K562 (cell line): Measurements from ENCODE around the gene H2AZ2. TPM values are rescaled to one million over a fixed set of nuclear protein-coding genes. Genes with fewer than 3 reads are reported as not detected.

Source experiments
- ATF6 ChIP-seq: sonication (generic); formaldehyde crosslinking; IDR thresholded peaks from 2 replicates; pipeline ENCODE4 v1.4.0; 2020; ENCODE audit warnings: mild to moderate bottlenecking, missing genetic modification reagents
- ETV6 ChIP-seq, 3 experiments: fragments of 150-350 bp in 1 of 3; sonication (generic) in 1 of 3; formaldehyde crosslinking in 1 of 3; IDR thresholded peaks; 2 replicates each; pipeline versions ENCODE4 v1.6.1 to v1.8.0; 2014 to 2022; ENCODE audit warnings: borderline replicate concordance in 2 of 3, low read depth in 2 of 3, antibody characterized with exemption in 1 of 3, low read length in 1 of 3, mild to moderate bottlenecking in 1 of 3, missing genetic modification reagents in 1 of 3
- HCFC1 ChIP-seq: IDR thresholded peaks from 2 replicates; pipeline ENCODE4 v1.6.1; 2012; ENCODE audit warnings: low read depth, low read length, improper control_type of control experiment
- NCOR1 ChIP-seq: fragments of 450-650 bp; IDR thresholded peaks from 2 replicates; pipeline ENCODE4 v1.6.1; 2016; ENCODE audit warnings: mild to moderate bottlenecking, moderate library complexity
- PRPF4 ChIP-seq: fragments of 200-400 bp; formaldehyde crosslinking; IDR thresholded peaks from one replicate; pipeline ENCODE4 v1.6.1; 2017; ENCODE audit warnings: low read length, low read depth, mild to moderate bottlenecking; ENCODE audit not compliant: insufficient read depth, poor library complexity, severe bottlenecking
- REST ChIP-seq, 2 experiments: fragments of 450-650 bp; formaldehyde crosslinking in 1 of 2; IDR thresholded peaks; 2 replicates each; pipeline versions ENCODE4 v1.4.0 to v1.6.1; 2014 to 2020; ENCODE audit warnings: mild to moderate bottlenecking in 2 of 2, borderline replicate concordance in 1 of 2, low read depth in 1 of 2
- SIN3B ChIP-seq: fragments of 450-650 bp; IDR thresholded peaks from 2 replicates; pipeline ENCODE4 v1.6.1; 2017; ENCODE audit warnings: low read depth, mild to moderate bottlenecking, moderate library complexity
- SMARCA4 ChIP-seq: fragments of 450-650 bp; IDR thresholded peaks from 2 replicates; pipeline ENCODE4 v1.6.1; 2016
- SRSF1 ChIP-seq: fragments of 200-400 bp; formaldehyde crosslinking; IDR thresholded peaks from 2 replicates; pipeline ENCODE4 v1.6.1; 2017; ENCODE audit warnings: mild to moderate bottlenecking, low read depth, low read length, moderate library complexity
- ZBTB7A ChIP-seq: IDR thresholded peaks from 2 replicates; pipeline ENCODE4 v1.6.1; 2011; ENCODE audit warnings: low read depth, mild to moderate bottlenecking, low read length, moderate library complexity, borderline replicate concordance; ENCODE audit not compliant: control insufficient read depth
- ZNF263 ChIP-seq: sonication (generic); formaldehyde crosslinking; IDR thresholded peaks from 2 replicates; pipeline ENCODE4 v1.8.0; 2022; ENCODE audit warnings: mild to moderate bottlenecking, missing genetic modification reagents, borderline replicate concordance
- ZNF584 ChIP-seq: fragments of 200-800 bp; sonication (Bioruptor generic); IDR thresholded peaks from 2 replicates; pipeline ENCODE4 v1.6.1; 2016; ENCODE audit warnings: low read depth, mild to moderate bottlenecking, missing genetic modification characterization, missing compliant biosample characterization
- ZNF668 ChIP-seq: fragments of 250-450 bp; sonication (Bioruptor Pico); IDR thresholded peaks from 2 replicates; pipeline ENCODE4 v1.8.0; 2022; ENCODE audit warnings: mild to moderate bottlenecking, inconsistent platforms
- ZSCAN29 ChIP-seq: fragments of 450-650 bp; IDR thresholded peaks from 2 replicates; pipeline ENCODE4 v1.6.1; 2017
- ZZZ3 ChIP-seq: fragments of 450-650 bp; IDR thresholded peaks from 2 replicates; pipeline ENCODE4 v1.6.1; 2016; ENCODE audit warnings: antibody characterized with exemption, mild to moderate bottlenecking, moderate library complexity
- polyA plus RNA-seq, 8 experiments: library from polyadenylated mRNA; depleted of rRNA in 4 of 8; stranded (reverse) in 5 of 8; unstranded in 3 of 8; fragments of >200 nt; fragmentation: Nextera tagmentation in 2 of 8; fragmentation: Illumina TruSeq in 1 of 8; extraction: Ambion mirVana in 2 of 8; extraction: Trizol in 1 of 8; gene quantifications; 2 replicates each; pipeline versions ENCODE4 v1.2.1 to v1.2.3, GENCODE V29; 2011 to 2014; ENCODE audit warnings: inconsistent platforms in 1 of 8, missing spikeins in 1 of 8
- total RNA-seq, 7 experiments: library from RNA; depleted of rRNA in 6 of 7; stranded (reverse); fragments of >200 nt in 6 of 7; fragmentation: Illumina TruSeq in 2 of 7; extraction: Trizol in 2 of 7; gene quantifications; 2 replicates each; pipeline versions ENCODE4 v1.2.1 to v1.2.3, GENCODE V29; 2011 to 2021; ENCODE audit warnings: low replicate concordance in 1 of 7
- TF ChIP-seq, protein P1 (sequence below): fragments of 250-450 bp; sonication (Bioruptor Pico); IDR thresholded peaks from 2 replicates; pipeline ENCODE4 v1.8.0; 2022; ENCODE audit warnings: moderate library complexity, mild to moderate bottlenecking, inconsistent platforms

H2AZ2 gene
- total and polyA plus RNA-seq, 9 of the 15 experiments (the other 6 are each of a cell fraction or from before 2014, with no cell fraction given): 105 to 382 (median 286) TPM

DNA sequence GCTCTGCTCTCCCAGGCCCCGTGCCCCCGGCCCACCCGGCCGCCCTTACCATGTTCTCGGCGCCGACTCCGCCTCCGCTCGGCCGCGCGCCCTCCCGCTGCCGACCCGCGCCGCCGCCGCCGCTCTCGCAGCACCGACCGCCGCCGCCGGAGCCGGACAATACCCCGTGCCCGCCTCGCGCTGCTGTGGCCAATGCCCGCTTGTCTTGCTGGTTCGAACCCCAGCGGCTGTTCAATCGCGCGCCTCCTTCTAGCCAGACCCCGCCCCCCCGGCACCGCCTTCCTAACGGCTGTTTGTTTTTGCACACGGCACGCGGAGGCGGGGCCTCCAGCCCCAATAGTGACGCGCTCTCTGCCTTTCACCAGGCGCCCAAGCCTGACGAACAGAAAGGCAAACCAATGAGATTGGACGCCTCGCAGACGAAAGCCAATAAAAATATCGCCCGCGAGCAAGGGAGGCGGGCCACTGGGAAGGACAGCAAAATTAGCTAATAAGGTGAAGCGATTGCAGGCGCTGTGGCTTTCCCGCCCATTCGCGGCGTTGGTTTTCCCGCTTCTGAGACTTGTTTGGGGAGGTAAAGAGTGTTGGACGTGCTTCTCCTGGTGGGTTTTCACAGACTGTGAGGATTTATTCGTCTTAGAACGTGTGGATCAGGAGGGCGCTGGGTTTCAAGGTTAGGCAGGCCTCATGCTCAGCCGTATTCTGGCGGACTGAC lies at the start of gene H2AZ2 (continued):
- TF ChIP-seq ATF6 (peak; percentile 73; the same call in 1 of the 2 replicates), SMARCA4 (no peak), ZNF668 (no peak), REST (IDR thresholded peaks at IDR 0.05; ENCODE audit: borderline replicate concordance) (no peak), REST (CRISPR knock-in tag; IDR thresholded peaks at IDR 0.05; ENCODE audit: low read depth) (peak; percentile 31; the same call in 1 of the 2 replicates), ZNF584 (CRISPR knock-in tag) (0 out of 2 replicates have a peak, but pooled peaks have one; percentile 8), ZBTB7A (peak; percentile 11; the same call in 1 of the 2 replicates), SRSF1 (no peak), ETV6 (IDR thresholded peaks at IDR 0.05; ENCODE audit: borderline replicate concordance in 1 of 2, low read depth in 2 of 2, low read length in 1 of 2) (no peak), ETV6 (CRISPR knock-in tag; IDR thresholded peaks at IDR 0.05; ENCODE audit: borderline replicate concordance) (no peak; the same call in 1 of the 2 replicates), HCFC1 (peak; percentile 50), NCOR1 (peak; percentile 33; the same call in 1 of the 2 replicates), PRPF4 (no peak), ZSCAN29 (no peak), SIN3B (peak; percentile 85), ZNF263 (CRISPR knock-in tag) (peak; percentile 40; the same call in 1 of the 2 replicates), ZZZ3 (peak; percentile 96)
- TF ChIP-seq, protein P1, sequence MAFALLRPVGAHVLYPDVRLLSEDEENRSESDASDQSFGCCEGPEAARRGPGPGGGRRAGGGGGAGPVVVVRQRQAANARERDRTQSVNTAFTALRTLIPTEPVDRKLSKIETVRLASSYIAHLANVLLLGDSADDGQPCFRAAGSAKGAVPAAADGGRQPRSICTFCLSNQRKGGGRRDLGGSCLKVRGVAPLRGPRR (CRISPR knock-in tag): no peak
